ENCODE data around the gene FARP1. TPM values are rescaled to one million over a fixed set of nuclear protein-coding genes. Genes with fewer than 3 reads are reported as not detected.
A peak's percentile ranks its signal among the peaks of the same experiment; 100 is the strongest.

FARP1 gene
- total and polyA plus RNA-seq, 2 of the 8 experiments (the other 6 are each of a cell fraction or from before 2014, with no cell fraction given) = 24.7 to 104 TPM

- TF ChIP-seq CHD7 (IDR thresholded peaks at IDR 0.05; ENCODE audit: insufficient replicate concordance, low read length) = no peak
- no peak for TF ChIP-seq SAP30 (IDR thresholded peaks at IDR 0.05; ENCODE audit: insufficient read depth, insufficient replicate concordance, low read length)
- peak; percentile 44 for TF ChIP-seq TAF7 (optimal IDR thresholded peaks at IDR 0.05; ENCODE audit: borderline replicate concordance, low read depth, low read length)
- no peak for TF ChIP-seq GABPA (IDR thresholded peaks at IDR 0.05; ENCODE audit: borderline replicate concordance, insufficient read depth, low read length)
- no peak for TF ChIP-seq HDAC6 (IDR thresholded peaks at IDR 0.05; ENCODE audit: low read depth, low read length)
- TF ChIP-seq POLR2A (IDR thresholded peaks at IDR 0.05; ENCODE audit: control extremely low read depth in 1 of 2, low read depth in 2 of 2, low read length in 2 of 2) = peak in 1 of 2 experiments; percentile 51; a peak in 1 of 3 replicates
- TF ChIP-seq EZH2 (IDR thresholded peaks at IDR 0.05; ENCODE audit: low read depth, low read length, severe bottlenecking) = no peak
- no peak for TF ChIP-seq NRF1 (IDR thresholded peaks at IDR 0.05; ENCODE audit: low read depth, low read length)
- no peak for TF ChIP-seq EP300 (IDR thresholded peaks at IDR 0.05; ENCODE audit: borderline replicate concordance in 1 of 2, low read depth in 2 of 2, low read length in 2 of 2)
- no peak for TF ChIP-seq MAFK (IDR thresholded peaks at IDR 0.05; ENCODE audit: low read depth, low read length)
These were observed at the start of gene FARP1 (continued) for GRCh38 chr13:98142380-98143156.

Data from H1 (cell line).